ENCODE data around the gene STX3.

Gene STX3

DNA sequence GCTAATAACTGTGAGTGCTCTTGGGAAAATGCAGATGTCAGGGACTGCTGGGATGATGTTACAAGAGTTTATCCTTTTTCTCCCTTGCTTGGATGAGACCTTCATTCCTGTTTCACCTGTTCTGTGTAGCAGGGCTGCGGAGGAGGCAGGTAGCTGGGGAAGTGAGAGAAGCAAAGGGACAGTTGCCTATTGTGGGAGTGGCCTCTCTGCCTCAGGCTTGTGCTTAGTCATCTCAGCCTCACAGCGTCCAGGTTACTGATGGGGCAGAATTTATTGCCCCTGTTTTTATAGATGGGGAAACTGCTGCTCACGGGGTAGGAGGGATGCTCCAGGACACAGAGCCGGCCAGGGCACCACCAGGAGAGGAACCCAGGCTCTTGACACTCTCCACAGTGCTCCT, 1.7 kb downstream of the STX3 start:
- Histone ChIP-seq H3K36me3 (ENCODE audit: insufficient read depth, insufficient read length, low read length) (peaks cover 25% of the 10 kb centered on the region), H3K4me1 (ENCODE audit: insufficient read depth, insufficient read length) (no peaks in the 10 kb centered on the region), H3K27me3 (ENCODE audit: insufficient read depth, insufficient read length) (no peaks in the 10 kb centered on the region), H3K4me3 (ENCODE audit: insufficient read length, low read depth) (peak overlapping the region; percentile 90), H3K9me3 (ENCODE audit: insufficient read depth, low read length) (no peaks in the 10 kb centered on the region), H3K9ac (ENCODE audit: insufficient read length, low read depth) (no peak overlapping the region)
- DNase-seq (ENCODE audit: low read depth, low spot score) = no peak
- TF ChIP-seq SUZ12 (IDR thresholded peaks at IDR 0.05; ENCODE audit: extremely low read depth, insufficient read depth, insufficient read length) (no peak), YY1 (IDR thresholded peaks at IDR 0.05; ENCODE audit: insufficient read depth, insufficient read length) (no peak), ZNF274 (IDR thresholded peaks at IDR 0.05; ENCODE audit: low read depth, low read length) (no peak)

DNA sequence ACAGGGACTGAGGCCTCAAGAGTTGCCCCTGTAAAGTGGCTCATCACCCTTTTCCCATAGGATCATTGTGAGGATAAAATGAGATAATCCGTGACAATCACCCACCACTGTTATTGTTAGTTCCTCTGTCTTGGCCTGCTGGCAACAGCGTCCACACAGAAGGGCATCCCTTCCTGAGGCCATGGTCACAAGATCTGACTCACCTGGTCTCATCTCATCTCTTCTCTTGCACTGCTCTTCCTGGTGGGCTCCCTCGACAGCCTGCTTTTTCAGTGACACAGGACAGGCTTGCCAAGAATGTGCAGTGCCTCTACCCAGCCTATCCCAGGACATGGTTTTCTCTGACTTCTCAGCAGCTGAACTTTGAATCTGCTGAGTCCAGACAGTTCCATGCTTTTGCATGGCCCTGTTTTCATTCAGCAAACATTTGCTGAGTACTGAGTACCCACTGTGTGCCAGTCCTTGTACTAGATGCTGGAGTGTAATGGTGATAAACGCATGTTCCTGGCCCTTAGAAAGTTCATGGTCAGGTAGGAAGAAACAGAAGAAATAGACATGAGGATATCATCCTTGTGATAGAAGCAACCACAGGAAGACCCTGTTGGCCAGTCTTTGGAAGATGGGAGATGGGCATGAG, 3.3 kb downstream of the STX3 start:
- H3K4me3 ChIP-seq (ENCODE audit: insufficient read length, low read depth) = no peak overlapping the region
- H3K9ac ChIP-seq (ENCODE audit: insufficient read length, low read depth) = no peak overlapping the region
- DNase-seq (ENCODE audit: low read depth, low spot score) = no peak
- no peaks in the 10 kb centered on the region for H3K27me3 ChIP-seq (ENCODE audit: insufficient read depth, insufficient read length)
- no peaks in the 10 kb centered on the region for H3K9me3 ChIP-seq (ENCODE audit: insufficient read depth, low read length)
- TF ChIP-seq SUZ12 (IDR thresholded peaks at IDR 0.05; ENCODE audit: extremely low read depth, insufficient read depth, insufficient read length) (no peak), YY1 (IDR thresholded peaks at IDR 0.05; ENCODE audit: insufficient read depth, insufficient read length) (no peak)
- peaks cover 35% of the 10 kb centered on the region for H3K36me3 ChIP-seq (ENCODE audit: insufficient read depth, insufficient read length, low read length)
- H3K4me1 ChIP-seq (ENCODE audit: insufficient read depth, insufficient read length) = no peaks in the 10 kb centered on the region

DNA sequence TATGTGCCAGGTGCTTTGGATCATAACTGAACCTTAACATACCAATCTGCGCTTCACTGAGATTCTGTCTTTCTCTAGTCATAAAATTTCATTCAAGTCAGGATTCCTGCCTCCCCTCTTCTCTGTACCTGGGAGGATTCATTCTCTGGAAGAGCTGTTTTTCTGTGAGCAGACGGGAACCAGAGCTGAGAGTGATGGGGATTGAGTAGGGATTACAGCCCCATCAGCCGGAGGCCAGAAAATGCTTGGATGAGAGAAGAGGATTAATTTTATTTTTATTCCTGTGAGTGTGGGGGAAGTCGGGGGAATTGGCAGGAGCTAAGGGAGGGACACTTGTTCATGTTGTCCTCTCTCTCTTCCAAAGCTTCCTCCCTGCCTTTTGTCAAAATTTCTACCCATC, 4.7 kb downstream of the STX3 start:
- no peak for DNase-seq (ENCODE audit: low read depth, low spot score)
- H3K4me1 ChIP-seq (ENCODE audit: insufficient read depth, insufficient read length) = no peaks in the 10 kb centered on the region
- no peaks in the 10 kb centered on the region for H3K27me3 ChIP-seq (ENCODE audit: insufficient read depth, insufficient read length)

DNA sequence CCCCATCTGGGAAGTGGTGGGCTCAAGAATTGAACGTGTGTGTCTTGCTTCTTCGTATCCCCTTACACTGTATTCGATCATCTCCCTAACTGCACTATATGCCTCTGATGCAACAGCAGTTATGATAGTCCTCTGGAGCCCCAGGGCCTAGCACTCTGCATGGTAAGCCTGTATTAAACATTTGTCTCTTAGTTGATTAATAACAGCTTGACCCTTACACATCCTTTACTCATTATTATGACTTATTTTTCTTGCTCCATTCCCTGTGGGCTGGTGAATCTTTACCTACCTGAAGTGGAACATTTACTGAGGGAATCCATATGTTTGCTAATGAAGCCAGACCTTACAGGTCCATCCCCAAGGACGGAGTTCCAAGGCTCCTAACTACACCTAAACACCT, 5.6 kb downstream of the STX3 start:
- TF ChIP-seq ZNF274 (IDR thresholded peaks at IDR 0.05; ENCODE audit: low read depth, low read length) (no peak), YY1 (IDR thresholded peaks at IDR 0.05; ENCODE audit: insufficient read depth, insufficient read length) (no peak), SUZ12 (IDR thresholded peaks at IDR 0.05; ENCODE audit: extremely low read depth, insufficient read depth, insufficient read length) (no peak)
- Histone ChIP-seq H3K27me3 (ENCODE audit: insufficient read depth, insufficient read length) (no peaks in the 10 kb centered on the region), H3K9ac (ENCODE audit: insufficient read length, low read depth) (no peak overlapping the region), H3K36me3 (ENCODE audit: insufficient read depth, insufficient read length, low read length) (peaks cover 35% of the 10 kb centered on the region), H3K4me1 (ENCODE audit: insufficient read depth, insufficient read length) (no peaks in the 10 kb centered on the region), H3K4me3 (ENCODE audit: insufficient read length, low read depth) (no peak overlapping the region), H3K9me3 (ENCODE audit: insufficient read depth, low read length) (no peaks in the 10 kb centered on the region)
- no peak for DNase-seq (ENCODE audit: low read depth, low spot score)

More for the DNA sequence above, 4.7 kb downstream of the STX3 start:
- Histone ChIP-seq H3K4me3 (ENCODE audit: insufficient read length, low read depth) (no peak overlapping the region), H3K9me3 (ENCODE audit: insufficient read depth, low read length) (no peaks in the 10 kb centered on the region), H3K9ac (ENCODE audit: insufficient read length, low read depth) (no peak overlapping the region), H3K36me3 (ENCODE audit: insufficient read depth, insufficient read length, low read length) (peaks cover 35% of the 10 kb centered on the region)
- TF ChIP-seq SUZ12 (IDR thresholded peaks at IDR 0.05; ENCODE audit: extremely low read depth, insufficient read depth, insufficient read length) (no peak), ZNF274 (IDR thresholded peaks at IDR 0.05; ENCODE audit: low read depth, low read length) (no peak), YY1 (IDR thresholded peaks at IDR 0.05; ENCODE audit: insufficient read depth, insufficient read length) (no peak)

DNA sequence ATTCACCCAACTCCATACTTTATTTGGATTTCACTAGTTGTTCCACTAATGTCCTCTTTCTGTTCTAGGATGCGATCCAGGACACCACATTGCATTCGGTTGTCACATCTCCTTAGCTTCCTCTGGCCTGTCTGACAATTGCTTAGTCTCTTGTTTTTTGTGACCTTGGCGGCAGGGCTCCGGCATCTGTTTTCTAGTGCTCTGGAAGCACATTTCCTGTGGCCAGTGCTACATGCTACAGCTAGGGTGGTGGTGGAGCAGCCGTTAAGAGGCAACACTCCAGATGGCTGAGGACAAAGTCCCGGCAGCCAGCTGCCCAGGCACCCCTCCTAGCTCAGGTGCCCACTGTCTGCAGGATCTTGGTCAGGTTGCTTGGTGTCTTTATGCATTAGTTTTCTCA, 6.8 kb downstream of the STX3 start:
- Histone ChIP-seq H3K4me1 (ENCODE audit: insufficient read depth, insufficient read length) (no peaks in the 10 kb centered on the region), H3K9me3 (ENCODE audit: insufficient read depth, low read length) (no peaks in the 10 kb centered on the region), H3K27me3 (ENCODE audit: insufficient read depth, insufficient read length) (no peaks in the 10 kb centered on the region), H3K4me3 (ENCODE audit: insufficient read length, low read depth) (no peak overlapping the region), H3K9ac (ENCODE audit: insufficient read length, low read depth) (no peak overlapping the region), H3K36me3 (ENCODE audit: insufficient read depth, insufficient read length, low read length) (peaks cover 33% of the 10 kb centered on the region)
- DNase-seq (ENCODE audit: low read depth, low spot score) = no peak
- TF ChIP-seq ZNF274 (IDR thresholded peaks at IDR 0.05; ENCODE audit: low read depth, low read length) (no peak), SUZ12 (IDR thresholded peaks at IDR 0.05; ENCODE audit: extremely low read depth, insufficient read depth, insufficient read length) (no peak), YY1 (IDR thresholded peaks at IDR 0.05; ENCODE audit: insufficient read depth, insufficient read length) (no peak)

DNA sequence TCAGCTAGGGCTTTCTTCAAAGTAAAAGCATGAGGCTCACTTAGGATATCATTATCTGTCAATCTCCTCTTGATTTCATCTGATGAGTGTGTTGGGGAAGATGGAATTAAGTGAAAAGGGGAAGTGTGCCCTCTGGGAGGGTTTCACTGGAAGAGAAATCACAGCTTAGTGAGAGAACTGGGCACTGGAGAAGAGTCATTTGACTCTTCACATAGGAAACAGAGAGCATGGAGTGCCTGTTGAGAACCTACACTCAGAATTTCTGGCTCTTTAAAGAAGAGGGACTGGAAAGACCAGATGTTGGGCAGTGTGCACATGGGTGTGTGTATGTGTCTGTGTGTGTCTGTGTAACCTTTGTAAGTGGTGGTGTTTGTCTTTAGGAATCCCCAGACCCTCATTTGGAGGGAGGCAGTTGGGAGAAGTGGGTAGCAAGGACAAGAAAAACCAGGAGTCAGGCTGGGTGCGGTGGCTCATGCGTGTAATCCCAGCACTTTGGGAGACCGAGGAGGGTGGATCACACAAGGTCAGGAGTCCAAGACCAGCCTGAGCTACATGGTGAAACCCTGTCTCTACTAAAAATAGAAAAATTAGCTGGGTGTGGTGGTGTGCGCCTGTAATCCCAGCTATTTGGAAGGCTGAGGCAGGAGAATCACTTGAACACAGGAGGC, 10.0 kb downstream of the STX3 start:
- Histone ChIP-seq H3K9me3 (ENCODE audit: insufficient read depth, low read length) (no peaks in the 10 kb centered on the region), H3K27me3 (ENCODE audit: insufficient read depth, insufficient read length) (no peaks in the 10 kb centered on the region), H3K36me3 (ENCODE audit: insufficient read depth, insufficient read length, low read length) (peaks cover 17% of the 10 kb centered on the region), H3K4me3 (ENCODE audit: insufficient read length, low read depth) (no peak overlapping the region), H3K9ac (ENCODE audit: insufficient read length, low read depth) (no peak overlapping the region), H3K4me1 (ENCODE audit: insufficient read depth, insufficient read length) (peaks cover 2% of the 10 kb centered on the region)
- no peak for DNase-seq (ENCODE audit: low read depth, low spot score)
- TF ChIP-seq YY1 (IDR thresholded peaks at IDR 0.05; ENCODE audit: insufficient read depth, insufficient read length) = no peak
- TF ChIP-seq SUZ12 (IDR thresholded peaks at IDR 0.05; ENCODE audit: extremely low read depth, insufficient read depth, insufficient read length) = no peak
- no peak for TF ChIP-seq ZNF274 (IDR thresholded peaks at IDR 0.05; ENCODE audit: low read depth, low read length)

DNA sequence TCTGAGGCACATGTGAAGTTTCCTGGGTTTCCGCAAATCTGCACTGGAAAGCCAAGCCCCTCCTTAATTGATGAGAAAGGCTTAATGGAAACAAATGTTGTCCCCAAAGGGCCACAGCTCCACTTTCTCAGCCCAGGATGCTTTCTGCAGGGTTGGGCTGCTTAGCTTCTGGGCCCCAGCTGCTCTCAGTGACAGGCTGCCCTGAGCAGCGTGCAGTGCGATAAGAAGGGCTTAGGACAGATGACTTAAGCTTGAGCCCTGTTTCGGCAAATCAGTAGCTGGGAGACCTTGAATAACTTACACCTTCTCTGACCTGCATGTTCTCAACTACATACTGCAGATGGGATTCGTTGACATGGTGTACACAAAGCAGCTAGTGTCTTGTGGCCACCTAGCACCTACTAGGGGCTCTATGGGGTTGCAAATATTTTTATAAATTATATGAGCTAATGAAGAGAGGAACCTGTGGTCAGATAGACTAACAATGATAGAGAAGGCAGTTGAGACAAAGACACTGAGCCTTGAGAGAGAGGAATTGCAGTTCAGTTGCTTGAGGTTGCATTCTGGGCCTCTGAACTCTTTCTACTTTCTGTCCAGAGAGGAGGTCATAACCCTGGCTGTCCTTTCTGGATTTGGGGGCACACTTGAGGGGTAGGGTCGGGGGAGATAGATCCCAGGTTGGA, 11.5 kb downstream of the STX3 start:
- Histone ChIP-seq H3K27me3 (ENCODE audit: insufficient read depth, insufficient read length) (no peaks in the 10 kb centered on the region), H3K36me3 (ENCODE audit: insufficient read depth, insufficient read length, low read length) (peaks cover 11% of the 10 kb centered on the region), H3K4me1 (ENCODE audit: insufficient read depth, insufficient read length) (peaks cover 2% of the 10 kb centered on the region), H3K9ac (ENCODE audit: insufficient read length, low read depth) (no peak overlapping the region), H3K9me3 (ENCODE audit: insufficient read depth, low read length) (no peaks in the 10 kb centered on the region), H3K4me3 (ENCODE audit: insufficient read length, low read depth) (no peak overlapping the region)
- no peak for DNase-seq (ENCODE audit: low read depth, low spot score)
- TF ChIP-seq ZNF274 (IDR thresholded peaks at IDR 0.05; ENCODE audit: low read depth, low read length) = no peak
- no peak for TF ChIP-seq SUZ12 (IDR thresholded peaks at IDR 0.05; ENCODE audit: extremely low read depth, insufficient read depth, insufficient read length)
- no peak for TF ChIP-seq YY1 (IDR thresholded peaks at IDR 0.05; ENCODE audit: insufficient read depth, insufficient read length)
